HCT116 (cell line): ENCODE data around the gene AP2A1. TPM values are rescaled to one million over a fixed set of nuclear protein-coding genes. Genes with fewer than 3 reads are reported as not detected.

Experiments
- ATAC-seq: fragments of 200-7000 bp; cut with Tn5 transposase; 2 replicates; pipeline ENCODE4 v1.9.1; 2020; ENCODE audit warnings: mild to moderate bottlenecking, moderate library complexity
- BruUV-seq: library from RNA; stranded (reverse); fragments of 400-500 nt; replicated peaks from 2 replicates; lab custom pipeline; 2021; lab: Mats Ljungman, UMichigan
- CTCF ChIA-PET: fragments of 300-600 bp; sonication (Branson Sonifier 250); formaldehyde crosslinking; loops from one replicate; lab custom pipeline; 2021; ENCODE audit warnings: antibody characterized with exemption; lab: Charles Lee
- POLR2A ChIA-PET: fragments of 300-600, 350-600 bp; sonication (Branson Sonifier 250); formaldehyde crosslinking; loops from one replicate; lab custom pipeline; 2021; ENCODE audit warnings: antibody characterized with exemption; lab: Charles Lee
- RAD21 ChIA-PET, 2 experiments: fragments of 300-600 bp; sonication (Branson Sonifier 250); formaldehyde crosslinking; loops; one replicate each; lab custom pipeline; 2023; ENCODE audit warnings: low total read pairs in 2 of 2; ENCODE audit not compliant: uncharacterized antibody in 2 of 2, unreplicated experiment in 2 of 2, low non-redundant PET in 1 of 2; lab: Charles Lee
- DNase-seq: peaks from one replicate; pipeline ENCODE4 v3.0.0-alpha.2; 2010; ENCODE audit warnings: low read depth, low spot score
- H2AFZ ChIP-seq: fragments of 200-600 bp; shearing (Covaris generic), sonication (generic); 2 replicates; pipeline ENCODE4 v1.6.1; 2017; ENCODE audit warnings: low read depth, mixed run types, mixed read lengths, antibody characterized with exemption, low read length; ENCODE audit not compliant: poor library complexity, severe bottlenecking
- H3K27ac ChIP-seq: 2 replicates; pipeline ENCODE4 v1.5.1; 2012; ENCODE audit warnings: low read depth, low read length
- H3K27me3 ChIP-seq: fragments of 200-600 bp; sonication (generic); 2 replicates; pipeline ENCODE4 v1.6.1; 2016; ENCODE audit warnings: mixed run types, low read length, mixed read lengths; ENCODE audit not compliant: insufficient read depth
- H3K36me3 ChIP-seq, 2 experiments: fragments of 200-500 bp in 1 of 2; fragments of 200-600 bp in 1 of 2; sonication (Bioruptor generic) in 1 of 2; sonication (generic) in 1 of 2; 2 replicates each; pipeline versions ENCODE4 v1.5.1 to v1.6.1; 2014 to 2016; ENCODE audit warnings: low read length in 2 of 2, inconsistent platforms in 1 of 2, mixed read lengths in 1 of 2, mixed run types in 1 of 2; ENCODE audit not compliant: insufficient read depth in 2 of 2, control insufficient read depth in 1 of 2
- H3K4me1 ChIP-seq, 2 experiments: fragments of 200-600 bp in 1 of 2; sonication (generic) in 1 of 2; 2 replicates each; pipeline versions ENCODE4 v1.5.1 to v1.6.1; 2012 to 2017; ENCODE audit warnings: low read length in 2 of 2, inconsistent platforms in 1 of 2, mild to moderate bottlenecking in 1 of 2, mixed read lengths in 1 of 2, mixed run types in 1 of 2, moderate library complexity in 1 of 2; ENCODE audit not compliant: insufficient read depth in 2 of 2, control insufficient read depth in 1 of 2
- H3K4me2 ChIP-seq: fragments of 200-600 bp; sonication (generic); 2 replicates; pipeline ENCODE4 v1.6.1; 2017; ENCODE audit warnings: mixed run types, low read length, mixed read lengths
- H3K4me3 ChIP-seq, 2 experiments: fragments of 200-600 bp in 1 of 2; sonication (generic) in 1 of 2; replicated peaks in 1 of 2; 2 replicates each; pipeline ENCODE4 v1.5.1; 2011 to 2016; ENCODE audit warnings: low read length in 2 of 2, control low read depth in 1 of 2, low read depth in 1 of 2, mild to moderate bottlenecking in 1 of 2, mixed read lengths in 1 of 2, mixed run types in 1 of 2
- H3K79me2 ChIP-seq: fragments of 200-600 bp; sonication (generic); 2 replicates; pipeline ENCODE4 v1.6.1; 2017; ENCODE audit warnings: mild to moderate bottlenecking, mixed run types, low read length, moderate library complexity, mixed read lengths; ENCODE audit not compliant: insufficient read depth
- H3K9ac ChIP-seq: fragments of 200-600 bp; sonication (generic); 2 replicates; pipeline ENCODE4 v1.6.1; 2016; ENCODE audit warnings: low read length, mixed read lengths
- H3K9me2 ChIP-seq: fragments of 200-600 bp; sonication (generic), shearing (Covaris generic); 2 replicates; pipeline ENCODE4 v1.6.1; 2017; ENCODE audit warnings: mixed run types, mild to moderate bottlenecking, moderate library complexity; ENCODE audit not compliant: insufficient read depth
- H3K9me3 ChIP-seq, 2 experiments: fragments of 200-500 bp in 1 of 2; fragments of 200-600 bp in 1 of 2; sonication (Bioruptor generic) in 1 of 2; sonication (generic) in 1 of 2; 2 replicates each; pipeline ENCODE4 v1.6.1; 2014 to 2017; ENCODE audit warnings: low read length in 2 of 2, mixed read lengths in 2 of 2, inconsistent platforms in 1 of 2, low read depth in 1 of 2, mild to moderate bottlenecking in 1 of 2, mixed run types in 1 of 2, moderate library complexity in 1 of 2; ENCODE audit not compliant: control insufficient read depth in 1 of 2, insufficient read depth in 1 of 2
- H4K20me1 ChIP-seq: fragments of 200-600 bp; sonication (generic), shearing (Covaris generic); 2 replicates; pipeline ENCODE4 v1.6.1; 2017; ENCODE audit warnings: mixed run types, mild to moderate bottlenecking, moderate library complexity; ENCODE audit not compliant: insufficient read depth
- CEBPB ChIP-seq: IDR thresholded peaks from 2 replicates; pipeline ENCODE4 v1.6.1; 2012; ENCODE audit warnings: low read depth
- CTCF ChIP-seq, 3 experiments: fragments of 200-600 bp in 1 of 3; sonication (generic) in 1 of 3; IDR thresholded peaks in 2 of 3; conservative IDR thresholded peaks in 1 of 3; 2 replicates each; pipeline ENCODE4 v1.5.1; 2012 to 2017; ENCODE audit warnings: low read depth in 2 of 3, low read length in 2 of 3, antibody characterized with exemption in 1 of 3, borderline replicate concordance in 1 of 3, control low read depth in 1 of 3, mild to moderate bottlenecking in 1 of 3, mixed read lengths in 1 of 3, mixed run types in 1 of 3, moderate library complexity in 1 of 3; ENCODE audit not compliant: insufficient read depth in 1 of 3
- EZH2 ChIP-seq: fragments of 200-600 bp; sonication (generic); IDR thresholded peaks from 2 replicates; pipeline ENCODE4 v1.6.1; 2017; ENCODE audit warnings: antibody characterized with exemption, mixed run types
- EZH2phosphoT487 ChIP-seq: fragments of 200-600 bp; IDR thresholded peaks from 2 replicates; pipeline ENCODE4 v1.6.1; 2018; ENCODE audit warnings: antibody characterized with exemption, borderline replicate concordance
- FOSL1 ChIP-seq: IDR thresholded peaks from 2 replicates; pipeline ENCODE4 v1.6.1; 2012; ENCODE audit warnings: low read depth
- POLR2A ChIP-seq: IDR thresholded peaks from 2 replicates; pipeline ENCODE4 v1.7.0; 2011; ENCODE audit warnings: borderline replicate concordance; ENCODE audit not compliant: insufficient read depth, insufficient read length; ENCODE audit errors: extremely low read depth
- RAD21 ChIP-seq: IDR thresholded peaks from 2 replicates; pipeline ENCODE4 v1.6.1; 2012; ENCODE audit warnings: low read depth, mild to moderate bottlenecking
- SIN3A ChIP-seq: IDR thresholded peaks from 2 replicates; pipeline ENCODE4 v1.6.1; 2012; ENCODE audit warnings: low read depth
- TCF7L2 ChIP-seq: IDR thresholded peaks from 2 replicates; pipeline ENCODE4 v1.7.0; 2011; ENCODE audit warnings: borderline replicate concordance, inconsistent platforms; ENCODE audit not compliant: insufficient read depth, insufficient read length; ENCODE audit errors: extremely low read depth
- ZBTB33 ChIP-seq: IDR thresholded peaks from 2 replicates; pipeline ENCODE4 v1.6.1; 2011; ENCODE audit warnings: mild to moderate bottlenecking, low read length, moderate library complexity; ENCODE audit not compliant: insufficient replicate concordance; ENCODE audit errors: extremely low read depth
- ZFX ChIP-seq: fragments of 450-650 bp; IDR thresholded peaks from 2 replicates; pipeline ENCODE4 v1.6.1; 2017
- intact Hi-C: fragments of 100-400 bp; cut with micrococcal nuclease; formaldehyde crosslinking; loops from 2 replicates; pipeline ENCODE4 v1.10.0; 2022
- total RNA-seq: library from RNA; stranded (reverse); gene quantifications from one replicate; pipeline ENCODE4 v1.2.1, GENCODE V29; 2021; ENCODE audit not compliant: unreplicated experiment
- TF ChIP-seq, protein P1 (sequence below): IDR thresholded peaks from 2 replicates; pipeline ENCODE4 v1.6.1; 2012
- TF ChIP-seq, protein P2 (sequence below): IDR thresholded peaks from 2 replicates; pipeline ENCODE4 v1.6.1; 2012; ENCODE audit warnings: low read depth

AP2A1 gene
- total RNA-seq, 1 experiment from 2014 or later, result 102 TPM

GRCh38 chr19:49775742-49776370 is 9.1 kb downstream of the AP2A1 start:
- H3K36me3 ChIP-seq, result no peaks in the 10 kb centered on the region
- POLR2A ChIA-PET, result no interaction called here
- H3K4me2 ChIP-seq, result no peak overlapping the region
- no TSS peak for BruUV-seq
- H2AFZ ChIP-seq, result no peak overlapping the region
- TF ChIP-seq RAD21 (no peak), EZH2 (no peak), CTCF (IDR thresholded peaks at IDR 0.05 in 2 of 3, conservative IDR thresholded peaks at IDR 0.05 in 1 of 3; ENCODE audit: borderline replicate concordance in 1 of 3, insufficient read depth in 1 of 3, low read depth in 2 of 3, low read length in 2 of 3) (no peak), EZH2phosphoT487 (no peak), SIN3A (no peak)
- TF ChIP-seq, all 23 proteins: peak for 0
- Histone ChIP-seq H3K4me3 (no peak overlapping the region), H3K4me1 (no peaks in the 10 kb centered on the region), H3K9me3 (no peaks in the 10 kb centered on the region), H3K9me2 (no peaks in the 10 kb centered on the region), H3K27me3 (no peaks in the 10 kb centered on the region), H3K9ac (no peak overlapping the region), H3K27ac (no peak overlapping the region), H4K20me1 (no peaks in the 10 kb centered on the region), H3K79me2 (peaks cover 4% of the 10 kb centered on the region; the same call in 1 of the 2 replicates)
- ATAC-seq, result no peak
- ChIA-PET RAD21 (no interaction called here), CTCF (no interaction called here)
- intact Hi-C loops, result no loop called here
- DNase-seq, result no peak

DNA sequence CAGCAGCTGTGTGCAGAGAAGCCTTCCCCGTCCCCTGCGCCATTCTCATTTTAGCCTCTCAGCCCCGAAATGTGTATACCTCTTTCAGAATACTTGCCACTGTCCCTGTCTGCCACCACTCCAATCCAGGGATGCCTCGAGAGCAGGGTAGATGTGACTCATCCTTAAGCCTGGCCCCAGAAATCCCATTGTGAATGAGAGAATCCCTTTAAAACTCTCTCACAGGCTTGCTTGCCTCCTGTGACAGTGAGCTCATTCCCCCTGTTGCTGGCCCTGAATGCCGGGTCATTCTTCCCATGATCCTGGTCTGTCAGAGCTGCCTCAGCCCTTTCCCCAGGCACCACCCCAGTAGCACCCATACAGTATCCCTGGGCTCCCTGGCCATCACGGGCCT is 9.6 kb downstream of the AP2A1 start:
- H3K27me3 ChIP-seq, result no peaks in the 10 kb centered on the region
- no peaks in the 10 kb centered on the region for H3K36me3 ChIP-seq
- no peak overlapping the region for H3K9ac ChIP-seq
- no peak overlapping the region for H3K27ac ChIP-seq
- no peaks in the 10 kb centered on the region for H3K4me1 ChIP-seq
- CTCF ChIA-PET, result no interaction called here
- H3K79me2 ChIP-seq, result peaks cover 4% of the 10 kb centered on the region; the same call in 1 of the 2 replicates
- DNase-seq (no peak), ATAC-seq (no peak)
- no peak overlapping the region for H2AFZ ChIP-seq
- RAD21 ChIA-PET, result no interaction called here
- H3K4me3 ChIP-seq, result no peak overlapping the region
- H4K20me1 ChIP-seq, result no peaks in the 10 kb centered on the region
- H3K9me2 ChIP-seq, result no peaks in the 10 kb centered on the region
- intact Hi-C loops, result no loop called here
- POLR2A ChIA-PET, result no interaction called here
- no peak overlapping the region for H3K4me2 ChIP-seq
- no TSS peak for BruUV-seq
- no peaks in the 10 kb centered on the region for H3K9me3 ChIP-seq
- TF ChIP-seq EZH2, result no peak
- no peak for TF ChIP-seq CEBPB
- TF ChIP-seq, protein P1, sequence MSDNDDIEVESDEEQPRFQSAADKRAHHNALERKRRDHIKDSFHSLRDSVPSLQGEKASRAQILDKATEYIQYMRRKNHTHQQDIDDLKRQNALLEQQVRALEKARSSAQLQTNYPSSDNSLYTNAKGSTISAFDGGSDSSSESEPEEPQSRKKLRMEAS, result no peak
- TF ChIP-seq ZBTB33, result no peak
- TF ChIP-seq FOSL1, result no peak
- TF ChIP-seq, protein P2, sequence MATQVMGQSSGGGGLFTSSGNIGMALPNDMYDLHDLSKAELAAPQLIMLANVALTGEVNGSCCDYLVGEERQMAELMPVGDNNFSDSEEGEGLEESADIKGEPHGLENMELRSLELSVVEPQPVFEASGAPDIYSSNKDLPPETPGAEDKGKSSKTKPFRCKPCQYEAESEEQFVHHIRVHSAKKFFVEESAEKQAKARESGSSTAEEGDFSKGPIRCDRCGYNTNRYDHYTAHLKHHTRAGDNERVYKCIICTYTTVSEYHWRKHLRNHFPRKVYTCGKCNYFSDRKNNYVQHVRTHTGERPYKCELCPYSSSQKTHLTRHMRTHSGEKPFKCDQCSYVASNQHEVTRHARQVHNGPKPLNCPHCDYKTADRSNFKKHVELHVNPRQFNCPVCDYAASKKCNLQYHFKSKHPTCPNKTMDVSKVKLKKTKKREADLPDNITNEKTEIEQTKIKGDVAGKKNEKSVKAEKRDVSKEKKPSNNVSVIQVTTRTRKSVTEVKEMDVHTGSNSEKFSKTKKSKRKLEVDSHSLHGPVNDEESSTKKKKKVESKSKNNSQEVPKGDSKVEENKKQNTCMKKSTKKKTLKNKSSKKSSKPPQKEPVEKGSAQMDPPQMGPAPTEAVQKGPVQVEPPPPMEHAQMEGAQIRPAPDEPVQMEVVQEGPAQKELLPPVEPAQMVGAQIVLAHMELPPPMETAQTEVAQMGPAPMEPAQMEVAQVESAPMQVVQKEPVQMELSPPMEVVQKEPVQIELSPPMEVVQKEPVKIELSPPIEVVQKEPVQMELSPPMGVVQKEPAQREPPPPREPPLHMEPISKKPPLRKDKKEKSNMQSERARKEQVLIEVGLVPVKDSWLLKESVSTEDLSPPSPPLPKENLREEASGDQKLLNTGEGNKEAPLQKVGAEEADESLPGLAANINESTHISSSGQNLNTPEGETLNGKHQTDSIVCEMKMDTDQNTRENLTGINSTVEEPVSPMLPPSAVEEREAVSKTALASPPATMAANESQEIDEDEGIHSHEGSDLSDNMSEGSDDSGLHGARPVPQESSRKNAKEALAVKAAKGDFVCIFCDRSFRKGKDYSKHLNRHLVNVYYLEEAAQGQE, result no peak
- no peak for TF ChIP-seq POLR2A
- no peak for TF ChIP-seq ZFX
- no peak for TF ChIP-seq TCF7L2
